WTC11 (cell line): Measurements from ENCODE around the gene KPNA4. TPM values are rescaled to one million over a fixed set of nuclear protein-coding genes. Genes with fewer than 3 reads are reported as not detected.
A peak's percentile ranks its signal among the peaks of the same experiment; 100 is the strongest.

Source experiments
- ATAC-seq: fragments of 200-7000 bp; cut with Tn5 transposase; 2 replicates; pipeline ENCODE4 v1.10.0; 2021; ENCODE audit warnings: mild to moderate bottlenecking, moderate library complexity
- CTCF ChIA-PET: fragments of 300-600 bp; sonication (Branson Sonifier 250); formaldehyde crosslinking; loops from one replicate; lab custom pipeline; 2021; ENCODE audit warnings: antibody characterized with exemption; lab: Charles Lee
- POLR2A ChIA-PET: fragments of 350-600 bp; sonication (Branson Sonifier 250); formaldehyde crosslinking; loops from one replicate; lab custom pipeline; 2021; ENCODE audit warnings: antibody characterized with exemption; lab: Charles Lee
- DNase-seq: peaks from one replicate; pipeline ENCODE4 v3.0.0; 2021; ENCODE audit warnings: low spot score
- H3K27ac Mint-ChIP-seq: 2 replicates; pipeline ENCODE4 v1.8.0; 2021; ENCODE audit warnings: mixed read lengths
- H3K27me3 Mint-ChIP-seq: 2 replicates; pipeline ENCODE4 v1.8.0; 2021; ENCODE audit warnings: low read depth, mild to moderate bottlenecking, moderate library complexity, mixed read lengths
- H3K36me3 Mint-ChIP-seq: 2 replicates; pipeline ENCODE4 v1.8.0; 2021; ENCODE audit warnings: mixed read lengths
- H3K4me1 Mint-ChIP-seq: 2 replicates; pipeline ENCODE4 v1.8.0; 2022; ENCODE audit warnings: mixed read lengths
- H3K4me3 Mint-ChIP-seq: 2 replicates; pipeline ENCODE4 v1.8.0; 2021; ENCODE audit warnings: mild to moderate bottlenecking, moderate library complexity, mixed read lengths
- H3K9me3 Mint-ChIP-seq: 2 replicates; pipeline ENCODE4 v1.8.0; 2021; ENCODE audit warnings: mixed read lengths
- ARID4B ChIP-seq: sonication (generic); formaldehyde crosslinking; IDR thresholded peaks from 2 replicates; pipeline ENCODE4 v1.8.0; 2023; ENCODE audit warnings: missing genetic modification reagents, mild to moderate bottlenecking, borderline replicate concordance
- ATF2 ChIP-seq: sonication (generic); formaldehyde crosslinking; IDR thresholded peaks from 2 replicates; pipeline ENCODE4 v1.8.1; 2022; ENCODE audit warnings: low read depth, missing genetic modification reagents, borderline replicate concordance
- EMX1 ChIP-seq: fragments of 250-450 bp; sonication (Bioruptor Pico); IDR thresholded peaks from 2 replicates; pipeline ENCODE4 v1.8.0; 2021; ENCODE audit warnings: mild to moderate bottlenecking
- ETV6 ChIP-seq: sonication (generic); formaldehyde crosslinking; IDR thresholded peaks from 2 replicates; pipeline ENCODE4 v1.8.1; 2022; ENCODE audit warnings: mild to moderate bottlenecking, missing genetic modification reagents
- FOXP1 ChIP-seq: sonication (generic); formaldehyde crosslinking; IDR thresholded peaks from 2 replicates; pipeline ENCODE4 v1.8.0; 2022; ENCODE audit warnings: missing genetic modification reagents, mild to moderate bottlenecking, moderate library complexity, borderline replicate concordance
- FOXP4 ChIP-seq: sonication (generic); formaldehyde crosslinking; IDR thresholded peaks from 2 replicates; pipeline ENCODE4 v1.8.0; 2022; ENCODE audit warnings: mild to moderate bottlenecking, missing genetic modification reagents
- GTF2I ChIP-seq: fragments of 250-450 bp; sonication (Bioruptor Pico); conservative IDR thresholded peaks from 2 replicates; pipeline ENCODE4 v1.4.0; 2021; ENCODE audit warnings: mild to moderate bottlenecking
- JUN ChIP-seq: sonication (generic); formaldehyde crosslinking; IDR thresholded peaks from 2 replicates; pipeline ENCODE4 v1.8.0; 2023; ENCODE audit warnings: mild to moderate bottlenecking, missing genetic modification reagents
- KAT7 ChIP-seq: sonication (generic); formaldehyde crosslinking; IDR thresholded peaks from 2 replicates; pipeline ENCODE4 v1.8.1; 2023; ENCODE audit warnings: missing genetic modification reagents, mild to moderate bottlenecking, borderline replicate concordance
- MYBL2 ChIP-seq: sonication (generic); formaldehyde crosslinking; IDR thresholded peaks from 2 replicates; pipeline ENCODE4 v1.8.1; 2023; ENCODE audit warnings: mild to moderate bottlenecking, moderate library complexity, missing genetic modification reagents
- NR3C1 ChIP-seq: sonication (generic); formaldehyde crosslinking; conservative IDR thresholded peaks from 2 replicates; pipeline ENCODE4 v1.8.1; 2023; ENCODE audit warnings: low read depth, mild to moderate bottlenecking, missing genetic modification reagents
- PRDM15 ChIP-seq: sonication (generic); formaldehyde crosslinking; IDR thresholded peaks from 2 replicates; pipeline ENCODE4 v1.8.0; 2022; ENCODE audit warnings: missing genetic modification reagents
- PRRX2 ChIP-seq: fragments of 250-450 bp; sonication (Bioruptor Pico); IDR thresholded peaks from 2 replicates; pipeline ENCODE4 v1.8.0; 2021; ENCODE audit warnings: mild to moderate bottlenecking
- SMAD4 ChIP-seq: sonication (generic); formaldehyde crosslinking; IDR thresholded peaks from 2 replicates; pipeline ENCODE4 v1.8.0; 2022; ENCODE audit warnings: mild to moderate bottlenecking, missing genetic modification reagents
- SOX15 ChIP-seq: fragments of 250-450 bp; sonication (Bioruptor Pico); IDR thresholded peaks from 2 replicates; pipeline ENCODE4 v1.9.0; 2021; ENCODE audit warnings: mild to moderate bottlenecking
- TEAD4 ChIP-seq: sonication (generic); formaldehyde crosslinking; IDR thresholded peaks from 2 replicates; pipeline ENCODE4 v1.8.0; 2022; ENCODE audit warnings: mild to moderate bottlenecking, missing genetic modification reagents
- ZNF138 ChIP-seq: sonication (generic); formaldehyde crosslinking; conservative IDR thresholded peaks from 2 replicates; pipeline ENCODE4 v1.8.1; 2022; ENCODE audit warnings: mild to moderate bottlenecking, moderate library complexity, missing genetic modification reagents
- ZNF219 ChIP-seq: sonication (generic); formaldehyde crosslinking; IDR thresholded peaks from 2 replicates; pipeline ENCODE4 v1.8.0; 2023; ENCODE audit warnings: missing genetic modification reagents, mild to moderate bottlenecking, borderline replicate concordance
- ZNF232 ChIP-seq: sonication (generic); formaldehyde crosslinking; IDR thresholded peaks from 2 replicates; pipeline ENCODE4 v1.8.0; 2022; ENCODE audit warnings: mild to moderate bottlenecking, missing genetic modification reagents
- ZNF317 ChIP-seq: sonication (generic); formaldehyde crosslinking; IDR thresholded peaks from 2 replicates; pipeline ENCODE4 v1.8.1; 2023; ENCODE audit warnings: low read depth, mild to moderate bottlenecking, moderate library complexity, missing genetic modification reagents, borderline replicate concordance
- ZNF416 ChIP-seq: fragments of 250-450 bp; sonication (Bioruptor Pico); IDR thresholded peaks from 2 replicates; pipeline ENCODE4 v1.9.0; 2021; ENCODE audit warnings: mild to moderate bottlenecking, inconsistent platforms
- ZNF671 ChIP-seq: fragments of 250-450 bp; sonication (Bioruptor Pico); IDR thresholded peaks from 2 replicates; pipeline ENCODE4 v1.8.0; 2021; ENCODE audit warnings: mild to moderate bottlenecking
- total RNA-seq: library from RNA; stranded (reverse); gene quantifications from 3 replicates; pipeline ENCODE4 v1.2.3, GENCODE V29; 2021

Gene KPNA4
- total RNA-seq, 1 experiment from 2014 or later = 52.2 TPM

DNA sequence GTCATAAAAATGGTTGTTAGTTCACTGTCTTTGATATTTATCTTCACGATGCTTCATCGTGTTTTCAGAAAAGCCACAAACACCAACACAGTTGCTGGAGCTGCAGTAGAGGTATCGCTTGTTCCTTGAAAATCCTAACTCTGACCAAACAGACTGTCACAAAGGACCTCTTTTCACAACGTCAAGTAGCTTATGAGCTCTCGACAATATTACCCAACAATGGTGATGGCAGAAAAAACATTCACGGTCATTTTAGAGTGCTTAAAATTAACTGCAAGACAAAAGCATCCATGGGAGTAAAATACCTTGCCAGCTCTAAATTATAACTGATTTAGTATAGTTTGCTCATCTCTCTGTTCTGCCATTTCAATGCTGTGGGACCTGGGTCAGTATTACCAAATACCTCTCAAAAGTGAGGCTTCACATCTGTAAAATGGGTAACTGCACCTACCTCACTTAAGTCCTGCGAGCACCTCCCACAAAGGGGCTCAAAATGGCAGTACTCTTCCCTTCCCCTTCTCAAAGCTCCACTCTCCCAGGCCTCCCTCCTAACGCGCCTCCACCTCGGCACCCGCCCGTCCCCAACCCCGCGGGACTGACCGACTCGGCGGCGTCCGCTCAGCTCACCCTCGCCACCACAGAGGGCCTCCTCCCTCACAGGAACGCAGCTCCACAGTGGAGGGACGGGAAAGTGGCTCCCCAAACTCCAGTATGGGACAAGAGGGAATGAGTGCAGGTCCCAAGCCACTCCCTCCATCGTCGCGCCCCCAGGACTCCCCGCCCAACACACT, 116.3 kb downstream of the KPNA4 start:
- no peak for TF ChIP-seq EMX1 (CRISPR knock-in tag)
- TF ChIP-seq GTF2I (CRISPR knock-in tag) = peak; percentile 96
- peak; percentile 79 for TF ChIP-seq KAT7 (CRISPR knock-in tag)
- TF ChIP-seq ZNF671 = 0 out of 2 replicates have a peak, but pooled peaks have one; percentile 8
- TF ChIP-seq ZNF219 (CRISPR knock-in tag) = no peak
- TF ChIP-seq ARID4B (CRISPR knock-in tag) = peak; percentile 78; the same call in 1 of the 2 replicates
- no peak for TF ChIP-seq PRDM15 (CRISPR knock-in tag)
- no peak for TF ChIP-seq SMAD4
- TF ChIP-seq PRRX2 (CRISPR knock-in tag) = 0 out of 2 replicates have a peak, but pooled peaks have one; percentile 8
- no peak for TF ChIP-seq ATF2 (CRISPR knock-in tag)
- TF ChIP-seq FOXP1 = no peak
- no peak for TF ChIP-seq ZNF416 (CRISPR knock-in tag)
- peaks cover 2% of the 10 kb centered on the region; the same call in 1 of the 2 replicates for H3K27me3 Mint-ChIP-seq
- POLR2A ChIA-PET = interaction anchor here (0.6 to 2.9 kb wide), 13 partner anchors 11 to 564 kb away, joined by 3 to 25 read pairs (median 4); partner anchors contain the start of genes C3orf80, IFT80, KPNA4 and SMC4
- DNase-seq (no peak), ATAC-seq (peak; percentile 62)
- H3K4me1 Mint-ChIP-seq = peaks cover 32% of the 10 kb centered on the region
- H3K27ac Mint-ChIP-seq = peak overlapping the region; percentile 96
- H3K4me3 Mint-ChIP-seq = peak overlapping the region; percentile 91
- peaks cover 8% of the 10 kb centered on the region for H3K9me3 Mint-ChIP-seq
- CTCF ChIA-PET = interaction anchor here (1.2 to 1.6 kb wide), 6 partner anchors 13 to 47 kb away, joined by 3 to 9 read pairs (median 4); no protein-coding TSS in a partner anchor
- H3K36me3 Mint-ChIP-seq = peaks cover 33% of the 10 kb centered on the region

DNA sequence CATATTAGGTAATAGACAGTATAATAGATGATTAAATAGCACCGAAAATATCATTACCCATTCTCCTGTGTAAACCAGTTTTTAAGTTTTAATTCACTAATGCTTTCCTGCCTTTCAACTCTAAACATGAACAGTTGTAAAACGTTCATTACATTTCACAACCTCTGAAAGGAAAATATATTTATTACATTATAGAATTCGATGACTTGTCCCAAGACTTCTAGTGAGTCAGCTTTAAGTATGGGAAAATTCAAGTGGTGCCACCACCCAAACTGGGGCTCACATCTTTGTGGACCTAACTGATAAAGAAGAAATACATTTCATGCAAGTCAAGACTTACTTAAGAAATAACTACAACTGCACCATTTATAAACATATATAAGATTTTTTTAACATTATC, 117.8 kb downstream of the KPNA4 start:
- CTCF ChIA-PET = no interaction called here
- H3K27me3 Mint-ChIP-seq = no peaks in the 10 kb centered on the region
- H3K36me3 Mint-ChIP-seq = peaks cover 47% of the 10 kb centered on the region
- peaks cover 8% of the 10 kb centered on the region for H3K9me3 Mint-ChIP-seq
- POLR2A ChIA-PET = no interaction called here
- ATAC-seq (no peak), DNase-seq (no peak)
- H3K4me1 Mint-ChIP-seq = peaks cover 32% of the 10 kb centered on the region
- H3K27ac Mint-ChIP-seq = no peak overlapping the region
- peak overlapping the region; percentile 91 for H3K4me3 Mint-ChIP-seq
- TF ChIP-seq FOXP4 = no peak
- no peak for TF ChIP-seq NR3C1 (CRISPR knock-in tag)
- TF ChIP-seq ZNF317 = no peak
- no peak for TF ChIP-seq ZNF232 (CRISPR knock-in tag)
- no peak for TF ChIP-seq ETV6 (CRISPR knock-in tag)
- TF ChIP-seq SOX15 = no peak
- TF ChIP-seq JUN (CRISPR knock-in tag) = no peak
- TF ChIP-seq ATF2 (CRISPR knock-in tag) = no peak
- no peak for TF ChIP-seq ZNF138 (CRISPR knock-in tag)
- TF ChIP-seq TEAD4 (CRISPR knock-in tag) = no peak
- no peak for TF ChIP-seq MYBL2 (CRISPR knock-in tag)
